Neural progenitor cell (in vitro differentiated cells): ENCODE measurements around the gene ITSN1. TPM values are rescaled to one million over a fixed set of nuclear protein-coding genes. Genes with fewer than 3 reads are reported as not detected.

Source experiments
- DNase-seq: peaks from one replicate; pipeline ENCODE4 v3.0.0-alpha.2; 2016; ENCODE audit warnings: low spot score
- H2AFZ ChIP-seq: fragments of 200-600 bp; sonication (generic); replicated peaks from 2 replicates; pipeline ENCODE4 v1.6.1; 2016; ENCODE audit warnings: antibody characterized with exemption
- H3F3A ChIP-seq: fragments of 200-600 bp; sonication (generic); 2 replicates; pipeline ENCODE4 v1.6.1; 2016; ENCODE audit warnings: antibody characterized with exemption, low read depth
- H3K27ac ChIP-seq: fragments of 200-600 bp; sonication (generic); 2 replicates; pipeline ENCODE4 v1.5.1; 2016; ENCODE audit warnings: mild to moderate bottlenecking
- H3K27me3 ChIP-seq: fragments of 200-600 bp; sonication (generic); 2 replicates; pipeline ENCODE4 v1.6.1; 2016; ENCODE audit warnings: mild to moderate bottlenecking, moderate library complexity
- H3K36me3 ChIP-seq: fragments of 200-600 bp; sonication (generic); 2 replicates; pipeline ENCODE4 v1.5.1; 2016
- H3K4me1 ChIP-seq: fragments of 200-600 bp; sonication (generic); 2 replicates; pipeline ENCODE4 v1.6.1; 2016; ENCODE audit warnings: mixed run types
- H3K4me2 ChIP-seq: fragments of 200-600 bp; sonication (generic); 2 replicates; pipeline ENCODE4 v1.6.1; 2016
- H3K4me3 ChIP-seq: fragments of 200-600 bp; sonication (generic); 2 replicates; pipeline ENCODE4 v1.5.1; 2016
- H3K79me2 ChIP-seq: fragments of 200-600 bp; sonication (generic); 2 replicates; pipeline ENCODE4 v1.6.1; 2016; ENCODE audit warnings: low read depth
- H3K9ac ChIP-seq: fragments of 200-600 bp; sonication (generic); 2 replicates; pipeline ENCODE4 v1.6.1; 2016
- H3K9me3 ChIP-seq: fragments of 200-600 bp; sonication (generic); 2 replicates; pipeline ENCODE4 v1.5.1; 2016; ENCODE audit warnings: low read depth
- H4K20me1 ChIP-seq: fragments of 200-600 bp; sonication (generic); 2 replicates; pipeline ENCODE4 v1.6.1; 2016; ENCODE audit warnings: low read depth
- H3K27ac Mint-ChIP-seq: 3 replicates; pipeline ENCODE4 v1.8.0; 2021; ENCODE audit warnings: mixed read lengths
- H3K27me3 Mint-ChIP-seq: 2 replicates; pipeline ENCODE4 v1.8.0; 2022; ENCODE audit warnings: low read depth, mild to moderate bottlenecking, inconsistent platforms, moderate library complexity, mixed read lengths; ENCODE audit not compliant: insufficient read depth
- H3K36me3 Mint-ChIP-seq: 3 replicates; pipeline ENCODE4 v1.8.0; 2021; ENCODE audit warnings: mixed read lengths
- H3K4me1 Mint-ChIP-seq: 3 replicates; pipeline ENCODE4 v1.8.0; 2021; ENCODE audit warnings: mixed read lengths
- H3K4me3 Mint-ChIP-seq: 3 replicates; pipeline ENCODE4 v1.8.0; 2021; ENCODE audit warnings: mild to moderate bottlenecking, moderate library complexity, mixed read lengths
- H3K9me3 Mint-ChIP-seq: 3 replicates; pipeline ENCODE4 v1.8.0; 2020; ENCODE audit warnings: mixed read lengths
- CTCF ChIP-seq: fragments of 200-600 bp; sonication (generic); IDR thresholded peaks from 2 replicates; pipeline ENCODE4 v1.5.1; 2017; ENCODE audit warnings: antibody characterized with exemption, mild to moderate bottlenecking
- EZH2 ChIP-seq: fragments of 200-600 bp; sonication (generic); IDR thresholded peaks from 2 replicates; pipeline ENCODE4 v1.6.1; 2017; ENCODE audit warnings: antibody characterized with exemption, mild to moderate bottlenecking, moderate library complexity
- EZH2phosphoT487 ChIP-seq: fragments of 200-600 bp; sonication (generic); IDR thresholded peaks from 2 replicates; pipeline ENCODE4 v1.6.1; 2017; ENCODE audit warnings: antibody characterized with exemption
- total RNA-seq: library from RNA; depleted of rRNA; stranded (reverse); fragments of >200 nt; gene quantifications from 2 replicates; pipeline ENCODE4 v1.2.3, GENCODE V29; 2015; ENCODE audit warnings: low replicate concordance

Gene ITSN1
- total RNA-seq, 1 donor from 2014 or later: 136 TPM

- H3K36me3 Mint-ChIP-seq: peaks cover 44% of the 10 kb centered on the region
- H3K27me3 Mint-ChIP-seq: peaks cover 4% of the 10 kb centered on the region
- H3K36me3 ChIP-seq: no peaks in the 10 kb centered on the region
- no peak overlapping the region for H3K9ac ChIP-seq
- H3K9me3 Mint-ChIP-seq: peaks cover 41% of the 10 kb centered on the region
- H3K4me3 ChIP-seq: no peak overlapping the region
- no peaks in the 10 kb centered on the region for H3K27me3 ChIP-seq
- no peaks in the 10 kb centered on the region for H3K4me1 Mint-ChIP-seq
- no peaks in the 10 kb centered on the region for H3K9me3 ChIP-seq
- no peak overlapping the region for H3K27ac ChIP-seq
- H2AFZ ChIP-seq: no peak overlapping the region
- no peaks in the 10 kb centered on the region for H3F3A ChIP-seq
- TF ChIP-seq EZH2phosphoT487 (no peak), CTCF (no peak), EZH2 (no peak)
- no peak overlapping the region for H3K27ac Mint-ChIP-seq
- DNase-seq: no peak
- no peak overlapping the region for H3K4me2 ChIP-seq
- H3K4me3 Mint-ChIP-seq: no peak overlapping the region
- H3K4me1 ChIP-seq: no peaks in the 10 kb centered on the region
- peaks cover 66% of the 10 kb centered on the region for H4K20me1 ChIP-seq
- peaks cover 100% of the 10 kb centered on the region for H3K79me2 ChIP-seq
Observed at GRCh38 chr21:33663241-33663640, 20.9 kb downstream of the ITSN1 start.

GRCh38 chr21:33664135-33664534 is 21.8 kb downstream of the ITSN1 start:
- H2AFZ ChIP-seq: no peak overlapping the region
- Mint-ChIP-seq H3K27ac (no peak overlapping the region), H3K27me3 (peaks cover 4% of the 10 kb centered on the region), H3K4me3 (no peak overlapping the region), H3K36me3 (peaks cover 41% of the 10 kb centered on the region), H3K4me1 (peaks cover 4% of the 10 kb centered on the region), H3K9me3 (peaks cover 34% of the 10 kb centered on the region)
- H3K27me3 ChIP-seq: no peaks in the 10 kb centered on the region
- H3K4me2 ChIP-seq: no peak overlapping the region
- no peaks in the 10 kb centered on the region for H3K9me3 ChIP-seq
- TF ChIP-seq EZH2: no peak
- no peak for TF ChIP-seq CTCF
- no peak for TF ChIP-seq EZH2phosphoT487
- H3F3A ChIP-seq: no peaks in the 10 kb centered on the region
- no peak overlapping the region for H3K27ac ChIP-seq
- H3K9ac ChIP-seq: no peak overlapping the region
- H4K20me1 ChIP-seq: peaks cover 66% of the 10 kb centered on the region
- H3K79me2 ChIP-seq: peaks cover 100% of the 10 kb centered on the region
- DNase-seq: no peak
- H3K36me3 ChIP-seq: no peaks in the 10 kb centered on the region
- no peak overlapping the region for H3K4me3 ChIP-seq
- H3K4me1 ChIP-seq: no peaks in the 10 kb centered on the region

GRCh38 chr21:33666153-33666552 is 23.9 kb downstream of the ITSN1 start:
- Histone ChIP-seq H3K4me2 (no peak overlapping the region), H3K27me3 (no peaks in the 10 kb centered on the region), H3K9me3 (no peaks in the 10 kb centered on the region), H3K9ac (no peak overlapping the region), H3K4me1 (no peaks in the 10 kb centered on the region), H2AFZ (no peak overlapping the region), H4K20me1 (peaks cover 85% of the 10 kb centered on the region), H3K36me3 (no peaks in the 10 kb centered on the region), H3K4me3 (no peak overlapping the region), H3K79me2 (peaks cover 100% of the 10 kb centered on the region), H3F3A (no peaks in the 10 kb centered on the region), H3K27ac (no peak overlapping the region)
- Mint-ChIP-seq H3K36me3 (peaks cover 37% of the 10 kb centered on the region), H3K9me3 (peaks cover 17% of the 10 kb centered on the region), H3K27ac (no peak overlapping the region), H3K27me3 (peaks cover 4% of the 10 kb centered on the region), H3K4me3 (no peak overlapping the region), H3K4me1 (peaks cover 4% of the 10 kb centered on the region)
- TF ChIP-seq EZH2phosphoT487 (no peak), EZH2 (no peak), CTCF (no peak)
- DNase-seq: no peak
